Stomach (tissue), 4 donors: ENCODE results near the gene GALNT2.

ENCODE experiments used
- CTCF ChIP-seq, 7 experiments: fragments of 450-650 bp in 4 of 7; fragments of 200-600 bp in 3 of 7; sonication (generic) in 3 of 7; IDR thresholded peaks; one replicate each; pipeline ENCODE4 v1.5.1; 2016 to 2019; ENCODE audit warnings: antibody characterized with exemption in 7 of 7, control low read depth in 2 of 7, mild to moderate bottlenecking in 1 of 7
- EP300 ChIP-seq: sonication (generic); formaldehyde crosslinking; IDR thresholded peaks from one replicate; pipeline ENCODE4 v1.6.1; 2017; ENCODE audit warnings: antibody characterized with exemption
- POLR2A ChIP-seq, 4 donors: fragments of 450-650 bp; IDR thresholded peaks; one replicate each; pipeline ENCODE4 v1.6.1; 2016; ENCODE audit warnings: antibody characterized with exemption in 4 of 4, control low read depth in 2 of 4, mild to moderate bottlenecking in 1 of 4, moderate library complexity in 1 of 4
- POLR2AphosphoS5 ChIP-seq, 3 donors: sonication (generic); formaldehyde crosslinking; IDR thresholded peaks; one replicate each; pipeline ENCODE4 v1.6.1; 2016; ENCODE audit warnings: antibody characterized with exemption in 3 of 3

- no peak for TF ChIP-seq CTCF (IDR thresholded peaks at IDR 0.05)
- TF ChIP-seq POLR2AphosphoS5 (IDR thresholded peaks at IDR 0.05), result no peak
- no peak for TF ChIP-seq POLR2A (IDR thresholded peaks at IDR 0.05)
- no peak for TF ChIP-seq EP300
These were observed 45.7 kb downstream of the GALNT2 start for GRCh38 chr1:230112782-230113181.
